Epithelial cell of proximal tubule (primary cell): ENCODE measurements around the gene EML5. TPM values are rescaled to one million over a fixed set of nuclear protein-coding genes. Genes with fewer than 3 reads are reported as not detected.
A peak's percentile ranks its signal among the peaks of the same experiment; 100 is the strongest.

Source experiments
- DNase-seq: peaks from one replicate; pipeline ENCODE4 v3.0.0-alpha.2; 2011; ENCODE audit warnings: low read depth
- H3K4me3 ChIP-seq: 2 replicates; pipeline ENCODE4 v1.5.1; 2011; ENCODE audit warnings: low read depth, mild to moderate bottlenecking, low read length
- total RNA-seq: library from RNA; depleted of rRNA; stranded (reverse); fragments of >200 nt; gene quantifications from 2 replicates; pipeline ENCODE4 v1.2.3, GENCODE V29; 2015
- TF ChIP-seq, protein P1 (sequence below): conservative IDR thresholded peaks from 2 replicates; pipeline ENCODE4 v1.5.1; 2012; ENCODE audit warnings: low read depth, mild to moderate bottlenecking, low read length

The EML5 gene
- total RNA-seq, 1 donor from 2014 or later, result 0.40 TPM

DNA sequence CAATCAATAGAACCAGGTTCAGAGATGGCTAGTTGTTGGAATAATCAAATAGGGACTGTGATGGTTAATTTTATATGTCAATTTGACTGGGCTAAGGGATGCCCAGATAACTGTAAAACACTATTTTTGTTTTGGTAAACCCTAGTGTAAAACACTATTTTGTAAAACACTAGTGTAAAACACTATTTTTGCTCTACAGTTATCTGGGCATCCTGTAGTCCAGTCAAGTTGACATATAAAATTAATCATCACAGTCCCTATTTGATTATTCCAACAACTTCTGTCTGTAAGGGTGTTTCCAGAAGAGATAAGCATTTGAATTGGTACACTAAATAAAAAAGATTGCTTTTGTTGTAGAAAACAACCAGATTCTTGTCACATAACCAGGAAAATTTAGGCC is 15.6 kb upstream of the EML5 start:
- H3K4me3 ChIP-seq, result no peak overlapping the region
- TF ChIP-seq, protein P1, sequence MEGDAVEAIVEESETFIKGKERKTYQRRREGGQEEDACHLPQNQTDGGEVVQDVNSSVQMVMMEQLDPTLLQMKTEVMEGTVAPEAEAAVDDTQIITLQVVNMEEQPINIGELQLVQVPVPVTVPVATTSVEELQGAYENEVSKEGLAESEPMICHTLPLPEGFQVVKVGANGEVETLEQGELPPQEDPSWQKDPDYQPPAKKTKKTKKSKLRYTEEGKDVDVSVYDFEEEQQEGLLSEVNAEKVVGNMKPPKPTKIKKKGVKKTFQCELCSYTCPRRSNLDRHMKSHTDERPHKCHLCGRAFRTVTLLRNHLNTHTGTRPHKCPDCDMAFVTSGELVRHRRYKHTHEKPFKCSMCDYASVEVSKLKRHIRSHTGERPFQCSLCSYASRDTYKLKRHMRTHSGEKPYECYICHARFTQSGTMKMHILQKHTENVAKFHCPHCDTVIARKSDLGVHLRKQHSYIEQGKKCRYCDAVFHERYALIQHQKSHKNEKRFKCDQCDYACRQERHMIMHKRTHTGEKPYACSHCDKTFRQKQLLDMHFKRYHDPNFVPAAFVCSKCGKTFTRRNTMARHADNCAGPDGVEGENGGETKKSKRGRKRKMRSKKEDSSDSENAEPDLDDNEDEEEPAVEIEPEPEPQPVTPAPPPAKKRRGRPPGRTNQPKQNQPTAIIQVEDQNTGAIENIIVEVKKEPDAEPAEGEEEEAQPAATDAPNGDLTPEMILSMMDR, result no peak
- DNase-seq, result no peak

DNA sequence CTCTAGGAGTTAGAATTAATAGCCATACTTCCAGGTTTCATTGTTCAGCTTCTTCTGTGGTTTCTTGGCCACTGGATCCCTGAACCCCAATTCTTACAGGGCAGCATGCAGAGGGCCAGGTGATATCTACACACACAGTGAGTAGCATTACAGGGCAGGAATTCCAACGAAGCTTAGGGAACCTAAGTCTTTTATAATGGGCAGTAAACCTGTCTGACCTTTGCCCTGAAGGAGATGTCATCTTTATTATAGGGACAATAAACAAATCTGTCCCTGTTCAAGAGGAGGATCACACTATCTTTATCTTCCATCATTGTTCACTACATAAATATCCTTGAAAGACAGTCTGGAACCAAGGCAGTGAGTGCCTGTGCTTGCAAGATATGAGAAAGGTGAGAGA is 11.7 kb upstream of the EML5 start:
- TF ChIP-seq, protein P1, result no peak
- DNase-seq, result no peak
- no peak overlapping the region for H3K4me3 ChIP-seq

DNA sequence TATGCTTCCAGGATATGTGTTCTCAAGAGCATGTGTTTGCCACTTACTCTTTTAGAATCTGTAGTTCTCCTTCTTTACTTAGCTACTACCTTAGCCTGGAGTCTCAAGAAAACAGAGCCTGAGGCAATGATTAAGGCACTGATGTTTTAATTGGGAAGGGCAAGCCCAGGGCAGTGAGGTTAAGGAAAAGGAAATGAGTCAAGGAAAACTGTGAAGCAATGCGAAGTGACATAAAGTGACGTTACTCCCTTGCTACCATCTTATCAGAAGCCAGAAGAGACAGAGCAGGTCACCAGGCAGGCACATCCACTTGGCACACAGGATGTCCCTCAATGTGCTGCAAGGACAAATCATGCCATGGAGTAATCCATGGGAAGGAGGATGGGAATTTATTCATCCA is 11.3 kb upstream of the EML5 start:
- TF ChIP-seq, protein P1, result no peak
- no peak for DNase-seq
- H3K4me3 ChIP-seq, result no peak overlapping the region

DNA sequence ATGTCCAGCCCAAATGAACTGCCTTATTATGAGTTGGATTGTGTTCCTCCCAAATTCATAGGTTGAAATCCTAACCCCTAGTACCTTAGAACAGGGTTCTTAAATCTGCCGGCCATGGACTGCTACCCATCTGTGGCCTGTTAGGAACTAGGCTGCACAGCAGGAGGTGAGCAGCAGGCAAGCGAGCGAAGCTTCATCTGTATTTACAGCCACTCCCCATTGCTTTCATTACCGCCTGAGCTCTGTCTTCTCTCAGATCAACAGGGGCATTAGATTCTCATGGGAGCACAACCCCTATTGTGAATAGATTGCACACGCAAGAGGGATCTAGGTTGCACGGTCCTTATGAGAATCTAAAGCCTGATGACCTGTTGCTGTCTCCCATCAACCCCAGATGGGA is 9.8 kb upstream of the EML5 start:
- DNase-seq, result no peak
- no peak overlapping the region for H3K4me3 ChIP-seq
- TF ChIP-seq, protein P1, result no peak

DNA sequence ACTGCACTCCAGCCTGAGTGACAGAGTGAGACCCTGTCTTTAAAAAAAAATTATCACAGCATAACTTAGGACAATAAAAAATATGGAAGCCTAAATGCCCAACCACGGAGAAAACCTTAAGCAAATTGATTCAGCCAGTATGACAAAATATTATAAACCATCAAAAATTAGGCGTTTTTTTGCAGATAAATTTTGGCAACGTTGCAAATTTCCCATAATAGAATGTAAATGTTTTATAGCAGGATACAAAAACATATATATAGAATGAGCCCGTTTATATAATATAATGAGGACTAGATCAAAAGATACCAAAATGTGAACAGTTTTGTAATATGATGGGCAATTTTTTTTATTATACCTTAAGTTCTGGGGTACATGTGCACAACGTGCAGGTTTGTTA is 6.8 kb upstream of the EML5 start:
- TF ChIP-seq, protein P1, result no peak
- DNase-seq, result no peak
- no peak overlapping the region for H3K4me3 ChIP-seq

DNA sequence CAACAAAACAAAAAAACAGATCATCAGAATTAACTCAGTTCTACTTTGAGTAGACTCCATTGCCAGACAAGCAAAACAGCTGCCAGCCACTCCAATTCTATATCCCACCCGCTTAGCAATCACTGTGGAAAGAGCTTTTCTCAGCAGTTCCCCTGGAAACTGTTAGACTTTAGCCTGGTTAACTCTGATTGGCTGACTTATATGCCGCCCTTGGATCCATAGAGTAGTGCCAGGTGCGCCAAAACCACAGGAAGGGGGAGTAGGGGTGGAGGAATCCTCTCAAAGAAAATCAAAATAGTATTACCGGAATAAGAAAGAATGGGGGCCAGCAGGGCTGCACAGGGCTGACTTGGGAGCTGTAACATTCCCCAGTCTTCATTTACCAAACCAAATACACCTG is 5.4 kb upstream of the EML5 start:
- H3K4me3 ChIP-seq, result no peak overlapping the region
- no peak for DNase-seq
- TF ChIP-seq, protein P1, result no peak

DNA sequence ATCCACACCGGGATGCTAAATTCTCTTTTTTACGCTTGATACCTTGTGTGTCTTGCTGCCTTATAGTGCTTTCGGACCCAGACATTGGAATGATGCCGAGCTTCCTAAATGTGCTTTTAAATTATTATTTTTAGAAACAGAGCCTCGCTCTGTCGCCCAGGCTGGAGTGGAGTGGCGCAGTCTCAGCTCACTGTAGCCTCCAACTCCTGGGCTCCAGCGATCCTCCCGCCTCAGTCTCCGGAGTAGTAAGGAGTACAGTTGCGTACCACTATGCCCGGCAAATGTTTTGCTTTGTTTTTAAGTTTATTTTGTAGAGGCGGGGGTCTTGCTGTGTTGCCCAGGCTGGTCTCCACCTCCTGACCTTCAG is 489 bp upstream of the EML5 start:
- TF ChIP-seq, protein P1, result no peak
- DNase-seq, result no peak
- peak overlapping the region; percentile 66 for H3K4me3 ChIP-seq
